Natural killer cell treated with Interleukin-12 subunit alpha and Interleukin-12 subunit beta and Interleukin-15 and Interleukin-18, amount 100 ng/mL, for 72 hours (primary cell): ENCODE results near the gene METAP1D. TPM values are rescaled to one million over a fixed set of nuclear protein-coding genes. Genes with fewer than 3 reads are reported as not detected.
A peak's percentile ranks its signal among the peaks of the same experiment; 100 is the strongest.

ENCODE experiments used
- ATAC-seq, 2 donors: fragments of 150-1000 bp; cut with Tn5 transposase in 1 of 2; sonication (Bioruptor Pico), chemical (Tn5 transposase) in 1 of 2; 2 replicates each; pipeline ENCODE4 v1.10.0; 2021
- DNase-seq: peaks from one replicate; pipeline ENCODE4 v3.0.0; 2022; ENCODE audit warnings: low spot score
- H3K27ac Mint-ChIP-seq, 2 donors: 1 replicate in 1 of 2; 2 replicates in 1 of 2; pipeline ENCODE4 v1.8.0; 2022; ENCODE audit warnings: mixed read lengths in 2 of 2, mild to moderate bottlenecking in 1 of 2, moderate library complexity in 1 of 2
- H3K27me3 Mint-ChIP-seq, 2 donors: 1 replicate in 1 of 2; 2 replicates in 1 of 2; pipeline ENCODE4 v1.8.0; 2022; ENCODE audit warnings: mixed read lengths in 2 of 2
- H3K36me3 Mint-ChIP-seq: one replicate; pipeline ENCODE4 v1.8.0; 2022; ENCODE audit warnings: mixed read lengths
- H3K4me1 Mint-ChIP-seq, 2 donors: 1 replicate in 1 of 2; 2 replicates in 1 of 2; pipeline ENCODE4 v1.8.0; 2022; ENCODE audit warnings: low read depth in 2 of 2, mixed read lengths in 2 of 2, mild to moderate bottlenecking in 1 of 2
- H3K4me3 Mint-ChIP-seq: one replicate; pipeline ENCODE4 v1.8.0; 2022; ENCODE audit warnings: mixed read lengths
- H3K9me3 Mint-ChIP-seq: 2 replicates; pipeline ENCODE4 v1.8.0; 2022; ENCODE audit warnings: mixed read lengths
- total RNA-seq, 2 donors: library from RNA; stranded (reverse); gene quantifications; one replicate each; pipeline ENCODE4 v1.2.3, GENCODE V29; 2022

METAP1D gene
- 1 to 10 TPM; 2.8 to 6.6 TPM for total RNA-seq

DNA sequence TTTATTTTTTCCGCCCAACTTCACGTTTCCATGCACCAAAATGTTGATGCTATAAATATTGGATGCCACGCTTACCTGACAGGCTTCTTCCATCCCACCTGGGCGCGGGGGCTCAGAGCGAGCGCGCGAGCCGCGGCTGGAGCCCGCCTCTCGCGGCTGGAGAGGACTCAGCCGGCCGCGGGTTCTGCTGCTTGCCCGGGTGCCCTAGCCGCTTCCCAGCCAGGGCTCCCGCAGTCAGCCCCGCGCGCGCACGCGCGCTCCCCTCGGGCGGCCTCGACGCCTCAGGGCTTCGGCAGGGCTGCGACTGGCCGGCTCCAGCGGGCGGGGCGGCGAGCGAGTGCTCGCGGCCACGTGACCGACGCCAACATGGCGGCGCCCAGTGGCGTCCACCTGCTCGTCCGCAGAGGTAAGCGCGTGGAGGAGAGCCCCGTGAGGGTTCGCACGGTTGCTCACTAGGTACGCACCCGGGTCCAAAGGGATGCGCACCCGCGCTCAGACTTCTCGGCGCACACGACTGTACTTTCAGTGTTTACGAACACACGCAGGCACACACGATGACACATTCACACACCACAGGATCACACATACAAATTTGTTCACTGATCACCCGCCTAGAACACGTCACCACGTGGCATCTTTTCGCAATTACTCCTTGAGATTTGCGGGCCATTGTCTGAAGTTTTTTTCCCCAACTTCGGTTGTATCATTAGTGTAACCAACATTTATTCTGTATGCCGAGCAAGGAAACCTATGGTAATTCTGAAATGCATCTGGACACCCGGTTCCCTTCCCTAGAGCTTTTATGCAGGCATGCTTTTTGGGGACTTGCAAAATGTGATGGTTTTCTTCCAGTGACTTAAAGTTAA is at the start of gene METAP1D:
TSS of gene METAP1D (plus strand) at position 350 of the 866 bp plus-strand sequence. CDS start at position 367, 17 bp downstream.
- H3K27me3 Mint-ChIP-seq, result peaks cover 0 to 12% of the 10 kb centered on the region in 2 donors
- no peaks in the 10 kb centered on the region for H3K9me3 Mint-ChIP-seq
- DNase-seq, result peak; percentile 95
- H3K27ac Mint-ChIP-seq, result peak within 1 kb of the TSS; percentile 78 to 86
- peak; percentile 98 to 99 for ATAC-seq
- H3K4me3 Mint-ChIP-seq, result peak within 1 kb of the TSS; percentile 92
- peaks cover 8 to 12% of the 10 kb centered on the region in 2 donors for H3K4me1 Mint-ChIP-seq
- H3K36me3 Mint-ChIP-seq, result no peaks in the 10 kb centered on the region

DNA sequence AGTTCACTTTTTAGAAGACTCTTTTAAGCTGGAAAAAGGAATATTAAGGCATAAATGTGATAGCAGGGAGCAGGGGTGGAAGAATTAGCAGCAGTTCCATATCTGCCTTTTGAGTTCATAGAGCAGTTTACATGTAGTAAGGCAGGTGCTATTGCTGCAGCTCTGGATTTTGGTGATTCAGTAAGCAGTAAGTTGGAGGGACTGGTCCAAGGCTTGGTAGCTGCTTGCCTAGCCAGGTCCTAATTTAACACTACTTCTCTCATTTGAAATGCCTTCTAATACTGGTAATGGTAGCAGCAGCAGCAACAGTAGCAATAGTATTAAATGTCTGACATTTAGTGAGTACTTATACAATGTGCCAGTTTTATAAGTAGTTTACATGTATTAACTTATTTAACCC is 47.5 kb upstream of the METAP1D start:
- Mint-ChIP-seq H3K9me3 (no peaks in the 10 kb centered on the region), H3K27ac (no peak overlapping the region), H3K4me1 (peaks cover 21 to 24% of the 10 kb centered on the region in 2 donors), H3K4me3 (no peak overlapping the region), H3K36me3 (peaks cover 7% of the 10 kb centered on the region), H3K27me3 (no peaks in the 10 kb centered on the region)
- DNase-seq (no peak), ATAC-seq (no peak)

GRCh38 chr2:171952748-171953147 is 47.0 kb upstream of the METAP1D start:
- Mint-ChIP-seq H3K36me3 (peaks cover 7% of the 10 kb centered on the region), H3K27me3 (no peaks in the 10 kb centered on the region), H3K9me3 (no peaks in the 10 kb centered on the region), H3K27ac (no peak overlapping the region), H3K4me3 (no peak overlapping the region), H3K4me1 (peaks cover 21 to 26% of the 10 kb centered on the region in 2 donors)
- no peak for DNase-seq
- ATAC-seq, result no peak

GRCh38 chr2:171956135-171956825 is 43.5 kb upstream of the METAP1D start:
- Mint-ChIP-seq H3K27ac (no peak overlapping the region), H3K4me3 (no peak overlapping the region), H3K9me3 (no peaks in the 10 kb centered on the region), H3K4me1 (peaks cover 29 to 34% of the 10 kb centered on the region in 2 donors), H3K36me3 (peaks cover 7% of the 10 kb centered on the region), H3K27me3 (no peaks in the 10 kb centered on the region)
- ATAC-seq (no peak), DNase-seq (no peak)

- DNase-seq (no peak), ATAC-seq (no peak)
- Mint-ChIP-seq H3K9me3 (no peaks in the 10 kb centered on the region), H3K36me3 (peaks cover 7% of the 10 kb centered on the region), H3K27ac (no peak overlapping the region), H3K4me3 (no peak overlapping the region), H3K4me1 (peaks cover 29 to 34% of the 10 kb centered on the region in 2 donors), H3K27me3 (no peaks in the 10 kb centered on the region)
Observed at GRCh38 chr2:171957061-171957460, 42.7 kb upstream of the METAP1D start.

GRCh38 chr2:171958475-171958874 is 41.3 kb upstream of the METAP1D start:
- Mint-ChIP-seq H3K36me3 (peaks cover 7% of the 10 kb centered on the region), H3K4me3 (no peak overlapping the region), H3K4me1 (peaks cover 29 to 34% of the 10 kb centered on the region in 2 donors), H3K9me3 (no peaks in the 10 kb centered on the region), H3K27me3 (no peaks in the 10 kb centered on the region), H3K27ac (no peak overlapping the region)
- DNase-seq (no peak), ATAC-seq (no peak)

DNA sequence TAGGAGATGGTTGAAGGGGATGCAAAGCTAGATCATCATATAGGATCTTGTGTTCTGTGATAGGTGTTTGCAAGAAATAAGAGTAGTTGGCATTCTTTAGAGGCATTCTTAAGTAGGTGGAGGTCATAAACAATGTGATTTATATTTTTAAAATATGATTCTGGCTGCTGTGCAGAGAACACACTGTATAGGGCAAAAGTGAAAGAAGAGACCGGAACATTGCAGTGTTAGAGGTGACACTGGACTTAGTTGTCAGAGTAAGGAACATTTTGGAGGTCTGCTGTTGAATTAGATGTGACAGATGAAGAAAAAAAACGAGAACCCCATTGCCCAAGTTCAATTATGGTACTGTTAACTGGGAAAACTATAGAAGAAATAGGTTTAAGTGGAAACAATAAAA is 39.8 kb upstream of the METAP1D start:
- Mint-ChIP-seq H3K27me3 (no peaks in the 10 kb centered on the region), H3K27ac (no peak overlapping the region), H3K9me3 (no peaks in the 10 kb centered on the region), H3K4me3 (no peak overlapping the region), H3K4me1 (peaks cover 19 to 23% of the 10 kb centered on the region in 2 donors), H3K36me3 (peaks cover 3% of the 10 kb centered on the region)
- ATAC-seq (no peak), DNase-seq (no peak)

- no peaks in the 10 kb centered on the region for H3K9me3 Mint-ChIP-seq
- ATAC-seq, result no peak
- H3K4me1 Mint-ChIP-seq, result peaks cover 16 to 20% of the 10 kb centered on the region in 2 donors
- H3K27ac Mint-ChIP-seq, result no peak overlapping the region
- H3K4me3 Mint-ChIP-seq, result no peak overlapping the region
- no peak for DNase-seq
- no peaks in the 10 kb centered on the region for H3K27me3 Mint-ChIP-seq
- no peaks in the 10 kb centered on the region for H3K36me3 Mint-ChIP-seq
Observed at GRCh38 chr2:171960570-171960969, 39.2 kb upstream of the METAP1D start.

- DNase-seq (no peak), ATAC-seq (no peak)
- Mint-ChIP-seq H3K4me1 (peaks cover 8 to 10% of the 10 kb centered on the region in 2 donors), H3K4me3 (no peak overlapping the region), H3K9me3 (no peaks in the 10 kb centered on the region), H3K27ac (no peak overlapping the region), H3K27me3 (no peaks in the 10 kb centered on the region), H3K36me3 (peaks cover 4% of the 10 kb centered on the region)
Observed at GRCh38 chr2:171963198-171963597, 36.6 kb upstream of the METAP1D start.

DNA sequence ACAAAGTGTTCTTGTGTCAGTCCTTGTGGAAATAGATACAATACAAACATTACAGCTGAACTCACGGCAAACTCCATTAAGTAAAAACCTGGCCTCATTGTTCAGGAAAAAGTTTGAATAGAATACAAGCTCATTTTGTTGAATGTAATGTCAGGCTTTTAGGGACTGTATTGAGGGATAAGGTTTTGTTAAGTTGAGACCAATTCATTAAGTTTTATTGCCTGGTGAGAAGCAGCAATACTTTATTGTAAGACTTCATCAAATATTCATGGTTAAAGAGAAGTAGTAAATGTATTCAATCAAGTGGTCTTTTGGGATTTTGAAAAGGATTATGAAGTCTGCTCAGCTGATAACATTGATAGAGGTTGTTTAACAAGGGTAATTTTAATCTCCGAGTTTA is 35.4 kb upstream of the METAP1D start:
- Mint-ChIP-seq H3K27ac (no peak overlapping the region), H3K4me3 (no peak overlapping the region), H3K4me1 (peaks cover 4 to 6% of the 10 kb centered on the region in 2 donors), H3K27me3 (no peaks in the 10 kb centered on the region), H3K36me3 (peaks cover 4% of the 10 kb centered on the region), H3K9me3 (no peaks in the 10 kb centered on the region)
- no peak for ATAC-seq
- no peak for DNase-seq

- no peak for ATAC-seq
- Mint-ChIP-seq H3K4me3 (no peak overlapping the region), H3K27me3 (no peaks in the 10 kb centered on the region)
Observed at GRCh38 chr2:171965238-171965637, 34.5 kb upstream of the METAP1D start.

DNA sequence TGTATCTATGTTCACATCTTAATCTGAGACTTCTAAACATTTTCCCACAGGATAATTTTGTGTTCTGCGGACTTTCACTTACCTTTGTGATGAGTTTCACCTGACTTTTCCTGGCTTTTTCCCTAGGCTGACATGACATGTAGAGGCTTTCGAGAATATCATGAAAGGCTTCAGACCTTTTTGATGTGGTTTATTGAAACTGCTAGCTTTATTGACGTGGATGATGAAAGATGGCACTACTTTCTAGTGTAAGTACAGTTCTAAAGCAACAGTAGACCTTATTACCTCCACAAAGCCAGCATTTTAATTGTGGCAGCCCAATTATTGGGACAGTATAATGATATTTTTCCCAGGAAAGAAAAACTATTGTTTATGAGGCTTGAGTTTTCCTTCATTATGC is 34.1 kb upstream of the METAP1D start:
- Mint-ChIP-seq H3K27ac (no peak overlapping the region), H3K4me1 (no peaks in the 10 kb centered on the region), H3K4me3 (no peak overlapping the region), H3K27me3 (no peaks in the 10 kb centered on the region), H3K36me3 (peaks cover 4% of the 10 kb centered on the region), H3K9me3 (no peaks in the 10 kb centered on the region)
- DNase-seq, result no peak
- no peak for ATAC-seq

More at GRCh38 chr2:171965238-171965637, 34.5 kb upstream of the METAP1D start:
- H3K36me3 Mint-ChIP-seq, result peaks cover 4% of the 10 kb centered on the region
- no peak overlapping the region for H3K27ac Mint-ChIP-seq
- DNase-seq, result no peak
- H3K4me1 Mint-ChIP-seq, result no peaks in the 10 kb centered on the region
- H3K9me3 Mint-ChIP-seq, result no peaks in the 10 kb centered on the region

GRCh38 chr2:171966235-171966634 is 33.5 kb upstream of the METAP1D start:
- Mint-ChIP-seq H3K36me3 (peaks cover 4% of the 10 kb centered on the region), H3K27me3 (no peaks in the 10 kb centered on the region), H3K9me3 (no peaks in the 10 kb centered on the region), H3K4me3 (no peak overlapping the region), H3K27ac (no peak overlapping the region), H3K4me1 (no peaks in the 10 kb centered on the region)
- ATAC-seq, result no peak
- DNase-seq, result no peak

- no peak overlapping the region for H3K4me3 Mint-ChIP-seq
- H3K36me3 Mint-ChIP-seq, result peaks cover 4% of the 10 kb centered on the region
- H3K4me1 Mint-ChIP-seq, result no peaks in the 10 kb centered on the region
- H3K9me3 Mint-ChIP-seq, result no peaks in the 10 kb centered on the region
- no peak overlapping the region for H3K27ac Mint-ChIP-seq
- DNase-seq (no peak), ATAC-seq (no peak)
- no peaks in the 10 kb centered on the region for H3K27me3 Mint-ChIP-seq
Observed at GRCh38 chr2:171966688-171967087, 33.1 kb upstream of the METAP1D start.
